Activated CD8-positive, alpha-beta memory T cell treated with anti-CD3 and anti-CD28 coated beads, Interleukin-2, amount 50 U/mL, for 4 hours (primary cell): ENCODE results near the gene IRX4.

ENCODE experiments used
- DNase-seq: peaks from one replicate; pipeline ENCODE4 v3.0.0-alpha.2; 2020

Gene IRX4

DNA sequence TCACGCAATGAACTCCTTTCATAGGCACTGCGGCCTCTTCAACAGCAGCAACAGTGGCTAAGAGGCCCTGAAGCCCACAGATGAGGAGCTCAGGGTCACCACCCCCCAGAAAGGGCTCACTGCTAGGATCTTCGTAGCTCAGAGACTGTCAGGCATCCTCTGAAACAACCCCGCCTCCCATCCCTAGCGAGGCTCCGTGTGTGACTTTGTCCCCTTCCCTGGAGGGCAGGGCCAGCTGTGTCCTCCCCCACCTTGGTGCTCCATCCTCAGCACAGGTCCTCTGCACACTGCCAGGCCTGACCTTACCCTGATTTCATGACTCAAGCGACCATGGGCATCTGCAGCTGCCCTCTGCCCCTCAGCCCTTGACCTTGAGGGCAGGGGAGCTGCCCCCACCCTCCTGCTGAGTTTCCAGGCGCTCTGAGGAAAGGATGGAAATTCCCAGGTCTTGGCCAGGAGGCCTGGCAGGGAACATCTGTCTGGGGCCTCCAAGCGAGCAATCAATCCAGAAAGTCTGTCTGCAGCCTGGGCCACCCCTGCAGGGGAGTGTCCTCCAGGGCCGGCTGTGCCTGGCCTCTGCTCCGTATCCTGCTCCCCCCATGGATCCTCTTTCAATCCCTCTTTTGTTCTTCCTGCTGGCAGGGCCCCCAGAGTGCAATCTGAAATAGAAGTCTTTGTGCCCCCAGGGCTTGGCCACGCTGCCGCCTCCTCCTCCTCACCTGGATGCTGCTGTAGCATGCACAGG lies 6.8 kb upstream of the IRX4 start:
- no peak for DNase-seq

DNA sequence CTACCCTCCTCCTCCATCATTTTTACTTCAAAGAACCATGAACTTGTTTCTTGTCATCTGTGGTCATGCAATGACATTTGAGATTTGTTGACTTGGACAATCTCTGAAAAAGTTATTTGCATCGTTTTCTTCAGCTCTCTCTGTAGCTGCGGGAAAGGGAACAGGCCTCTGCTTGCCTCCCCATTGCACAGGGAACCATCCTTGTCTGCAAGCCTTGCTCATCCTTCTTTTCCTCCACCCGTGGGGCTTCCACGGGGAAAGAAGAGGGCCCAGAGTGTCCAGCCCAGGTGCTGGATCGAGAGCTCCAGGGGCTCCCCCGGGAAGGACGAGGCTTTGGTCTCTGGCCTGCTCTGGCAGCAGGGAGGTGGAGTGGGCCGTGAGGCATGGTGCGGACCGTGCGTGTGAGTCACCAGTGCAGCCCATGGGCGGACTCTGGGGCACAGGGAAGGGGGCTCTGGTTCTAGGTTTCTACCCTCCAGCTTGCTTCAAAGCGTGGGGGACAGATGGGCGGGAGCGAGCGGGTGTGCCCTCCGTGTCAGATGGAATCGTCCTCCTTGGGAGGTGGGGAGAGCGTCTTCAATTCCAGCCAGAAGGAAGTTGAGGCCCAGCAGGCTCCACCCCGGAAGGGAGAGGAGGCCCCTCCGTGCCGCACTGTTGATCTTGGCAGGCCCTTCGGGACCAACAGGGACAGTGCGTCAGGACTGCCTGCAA lies 6.0 kb upstream of the IRX4 start:
- DNase-seq: no peak

GRCh38 chr5:1887588-1888360 lies 5.0 kb upstream of the IRX4 start:
- no peak for DNase-seq

GRCh38 chr5:1886846-1887587 lies 4.3 kb upstream of the IRX4 start:
- DNase-seq: no peak

GRCh38 chr5:1885868-1886845 lies 3.4 kb upstream of the IRX4 start:
- no peak for DNase-seq

GRCh38 chr5:1885404-1885755 lies 2.7 kb upstream of the IRX4 start:
- DNase-seq: no peak

- no peak for DNase-seq
Measured at GRCh38 chr5:1884678-1885403, 2.1 kb upstream of the IRX4 start.

- no peak for DNase-seq
Measured at GRCh38 chr5:1883925-1884677, 1.4 kb upstream of the IRX4 start.

DNA sequence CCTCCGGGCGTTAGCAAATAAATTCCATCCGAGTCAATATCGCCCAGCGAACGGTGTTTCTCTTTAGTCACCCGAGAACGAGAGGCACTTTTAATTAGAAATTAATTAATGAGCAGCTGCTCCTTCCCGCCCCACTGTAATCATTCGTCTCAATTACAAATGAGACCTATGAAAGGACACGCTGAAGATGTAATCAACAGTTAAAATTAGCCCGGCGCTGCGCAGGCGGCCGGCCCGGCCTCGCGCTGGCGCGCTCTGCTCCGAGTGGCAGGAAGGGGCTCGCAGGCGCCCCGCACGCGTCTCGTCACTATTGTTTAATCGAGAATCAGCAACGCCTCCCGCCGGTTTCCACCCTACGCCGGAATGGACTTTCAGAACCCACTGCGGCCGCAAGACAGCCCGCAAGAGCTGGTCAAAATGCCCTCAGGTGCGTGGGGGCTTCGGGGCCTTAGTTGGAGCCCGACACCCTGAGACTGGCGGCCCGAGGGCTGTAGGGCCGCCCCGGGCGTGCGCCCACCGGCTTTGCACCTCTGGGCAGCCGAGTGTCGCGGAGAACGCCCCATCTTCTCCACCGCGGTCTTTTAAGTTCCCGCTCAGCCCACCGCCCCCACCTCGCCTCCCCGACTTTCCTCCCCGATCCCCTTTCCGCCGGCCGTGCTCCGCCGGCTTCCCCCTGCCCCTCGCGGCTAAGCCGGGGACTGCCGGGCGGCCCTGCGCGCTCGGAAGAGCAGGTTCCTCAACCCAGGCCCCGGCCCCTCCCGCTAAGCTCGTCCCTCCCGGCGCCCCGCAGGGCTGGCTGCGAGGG lies 597 bp upstream of the IRX4 start:
- no peak for DNase-seq

- DNase-seq: no peak
Measured at GRCh38 chr5:1881731-1882336, 891 bp downstream of the IRX4 start.

DNA sequence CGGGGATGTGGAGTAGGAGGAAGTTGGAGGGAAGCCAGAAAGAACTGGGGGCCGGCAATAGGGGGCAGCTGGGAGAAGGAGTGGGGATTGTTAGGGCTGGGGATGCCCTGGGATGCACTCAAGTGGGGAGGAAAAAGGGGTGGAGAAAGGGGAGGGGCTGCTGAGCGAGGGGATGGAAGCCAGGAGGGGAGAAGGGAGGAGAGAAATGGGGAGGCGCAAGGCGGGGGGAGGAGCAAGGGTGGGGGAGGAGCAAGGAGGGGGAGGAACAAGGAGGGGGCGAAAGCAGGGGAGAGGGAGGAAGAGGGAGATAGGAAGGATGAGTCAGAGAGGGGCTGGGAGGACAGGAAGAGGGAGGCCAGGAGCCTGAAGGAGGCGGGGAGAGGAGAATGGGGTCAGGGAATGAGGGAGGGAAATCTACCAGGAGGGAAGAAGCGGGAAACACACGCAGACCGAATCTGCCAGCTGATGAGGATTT lies 1.6 kb downstream of the IRX4 start:
- DNase-seq: no peak

DNA sequence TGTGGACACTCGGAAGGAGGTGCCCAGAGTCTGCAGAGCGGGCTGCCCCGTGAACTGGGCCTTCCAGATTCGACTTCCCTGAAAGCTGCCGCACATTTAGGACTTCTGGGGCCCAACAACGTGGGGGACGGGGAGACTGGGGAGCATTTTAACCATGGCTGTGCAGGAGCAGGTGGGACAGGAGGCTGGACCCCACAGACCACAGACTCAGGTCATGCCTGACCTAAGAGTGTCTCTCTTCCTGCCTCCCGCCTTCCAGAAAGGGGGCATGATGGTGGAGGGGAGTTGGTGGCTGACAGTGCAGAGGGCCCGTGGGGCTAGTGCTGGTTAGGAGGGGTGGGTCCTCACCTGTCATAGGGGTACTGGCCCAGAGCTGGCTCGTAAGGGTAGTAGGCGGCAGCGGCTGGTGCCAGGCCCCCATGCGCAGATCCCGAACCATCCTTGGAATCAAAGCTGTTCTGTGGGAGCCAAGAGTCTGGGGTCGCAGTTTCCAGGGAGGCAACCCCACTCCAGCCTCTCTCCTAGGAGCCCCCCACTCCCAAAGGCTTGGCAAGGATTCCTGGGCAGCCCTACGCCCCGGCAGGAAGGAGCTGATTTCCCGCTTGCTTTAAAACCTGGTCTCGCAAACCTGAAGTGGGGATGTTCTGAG lies 2.2 kb downstream of the IRX4 start:
- DNase-seq: no peak

- no peak for DNase-seq
Measured at GRCh38 chr5:1879292-1880263, 3.1 kb downstream of the IRX4 start.

GRCh38 chr5:1878050-1878849 lies 4.5 kb downstream of the IRX4 start:
- DNase-seq: no peak

DNA sequence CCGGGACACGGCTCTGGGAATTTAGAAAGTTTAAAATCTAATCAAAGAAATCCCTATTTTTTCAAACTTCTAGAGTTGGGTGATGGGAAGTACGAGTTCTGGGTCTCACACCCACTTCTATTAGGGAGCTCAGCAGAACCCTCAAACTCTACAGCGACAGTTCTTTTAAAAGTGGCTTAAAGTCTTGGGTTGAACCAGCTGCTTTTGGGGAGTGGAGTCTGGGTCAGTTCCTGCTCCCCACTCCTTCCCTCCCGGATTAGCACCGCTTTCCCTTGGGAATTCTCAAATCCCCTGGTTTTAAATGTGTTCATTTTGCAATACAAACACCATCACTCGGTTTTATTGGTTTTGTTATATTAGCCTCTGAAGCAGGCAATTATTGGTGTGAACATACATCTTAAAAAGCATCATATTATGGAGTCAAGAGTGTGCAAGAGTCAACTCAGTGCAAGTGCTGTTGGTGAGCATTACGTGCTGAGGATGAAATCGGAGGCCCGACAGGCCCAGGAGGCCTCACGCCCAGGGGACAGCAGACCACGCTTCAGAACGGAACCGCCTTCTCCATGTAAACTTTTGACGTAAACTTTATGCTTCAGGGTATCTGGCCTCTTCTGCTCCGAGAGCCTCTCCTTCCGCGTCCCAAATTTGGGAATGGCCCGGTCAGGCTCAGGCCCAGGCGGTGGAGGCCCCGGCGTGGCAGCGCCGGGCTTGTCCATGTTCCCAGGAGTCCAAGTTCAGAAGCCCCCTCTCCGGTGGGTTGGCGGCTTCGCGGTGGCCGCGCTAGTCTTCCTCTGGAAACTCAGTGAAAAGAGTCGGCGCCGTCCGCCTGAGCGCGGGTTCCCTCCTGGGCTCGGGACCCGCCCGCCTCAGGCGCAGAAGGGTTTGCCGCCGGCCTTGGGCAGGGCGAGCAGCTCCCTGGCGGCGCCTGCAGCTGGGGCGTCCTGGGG lies 5.3 kb downstream of the IRX4 start:
- no peak for DNase-seq
